ENCODE results near the gene SRGAP1. TPM values are rescaled to one million over a fixed set of nuclear protein-coding genes. Genes with fewer than 3 reads are reported as not detected.

Gene SRGAP1
- total and polyA plus RNA-seq, 2 of the 8 experiments (the other 6 are each of a cell fraction or from before 2014, with no cell fraction given) = 3.2 to 7.3 TPM

- Histone ChIP-seq H2BK5ac (ENCODE audit: low read depth, low read length) (no peak overlapping the region), H3K79me2 (ENCODE audit: control insufficient read depth in 1 of 2, insufficient read depth in 2 of 2, low read length in 2 of 2) (no peaks in the 10 kb centered on the region), H3K9ac (replicated peaks in 1 of 4; ENCODE audit: extremely low read depth in 1 of 4, low read depth in 3 of 4, low read length in 3 of 4) (no peak overlapping the region), H3K4ac (replicated peaks; ENCODE audit: insufficient read length, low read depth, low read length) (no peak overlapping the region), H3K23me2 (ENCODE audit: low read depth, low read length) (no peaks in the 10 kb centered on the region), H3K9me3 (ENCODE audit: insufficient read depth in 2 of 2, low read depth in 1 of 2, low read length in 1 of 2) (no peaks in the 10 kb centered on the region), H2BK120ac (replicated peaks; ENCODE audit: low read depth, low read length) (no peak overlapping the region), H4K5ac (ENCODE audit: insufficient read length, low read depth, low read length) (no peak overlapping the region), H2AFZ (ENCODE audit: low read length) (no peak overlapping the region), H3K4me3 (ENCODE audit: extremely low read depth in 1 of 4, insufficient read depth in 2 of 4, low read depth in 3 of 4, low read length in 4 of 4) (no peak overlapping the region), H4K91ac (replicated peaks; ENCODE audit: insufficient read length, low read length) (no peak overlapping the region), H3K14ac (ENCODE audit: insufficient read length) (no peak overlapping the region), H3K27me3 (replicated peaks in 1 of 4; ENCODE audit: control insufficient read depth in 3 of 4, extremely low read depth in 1 of 4, insufficient read depth in 3 of 4, low read length in 3 of 4) (no peaks in the 10 kb centered on the region), H3K79me1 (ENCODE audit: low read depth, low read length) (no peaks in the 10 kb centered on the region), H2BK15ac (ENCODE audit: low read length) (no peak overlapping the region), H3K4me1 (replicated peaks in 1 of 4; ENCODE audit: control insufficient read depth in 3 of 4, insufficient read depth in 4 of 4, low read length in 3 of 4) (no peaks in the 10 kb centered on the region), H2BK12ac (ENCODE audit: low read depth, low read length) (no peak overlapping the region), H2AK5ac (ENCODE audit: low read depth, low read length) (no peak overlapping the region), H2BK20ac (ENCODE audit: low read length) (no peak overlapping the region), H3K4me2 (ENCODE audit: insufficient read depth in 1 of 2, low read depth in 2 of 2, low read length in 2 of 2) (no peak overlapping the region), H3K56ac (replicated peaks; ENCODE audit: insufficient read length, low read depth, low read length) (no peak overlapping the region), H3K27ac (ENCODE audit: low read depth, low read length) (no peak overlapping the region), H4K20me1 (replicated peaks in 1 of 2; ENCODE audit: control insufficient read depth in 1 of 2, insufficient read depth in 2 of 2, low read length in 2 of 2) (no peaks in the 10 kb centered on the region), H3K23ac (ENCODE audit: insufficient read length) (no peak overlapping the region), H3K18ac (ENCODE audit: extremely low read depth, low read length) (no peak overlapping the region), H4K8ac (ENCODE audit: extremely low read depth, insufficient read depth, low read length) (no peak overlapping the region), H3K36me3 (ENCODE audit: control insufficient read depth in 2 of 4, insufficient read depth in 4 of 4, low read length in 3 of 4) (no peaks in the 10 kb centered on the region)
- FAIRE-seq (no peak), DNase-seq (ENCODE audit: low read depth in 1 of 2, low spot score in 2 of 2) (no peak)
- 84% methylated on average over 5 of the region's 5 CpGs; no CpG with 5 or more reads in 1 of the 2 experiments for WGBS, 2 experiments (ENCODE audit: extremely low coverage in 1 of 2, insufficient coverage in 1 of 2, insufficient read length in 1 of 2, insufficient replicate concordance in 2 of 2, low coverage in 1 of 2, low lambda C conversion rate in 2 of 2, missing lambda C conversion rate in 1 of 2)
- TF ChIP-seq E2F6 (IDR thresholded peaks at IDR 0.05) (no peak), SIRT6 (IDR thresholded peaks at IDR 0.05; ENCODE audit: low read length) (no peak), TCF12 (IDR thresholded peaks at IDR 0.05; ENCODE audit: low read depth, low read length) (no peak), POLR2AphosphoS5 (IDR thresholded peaks at IDR 0.05; ENCODE audit: low read depth, low read length) (no peak), SP1 (IDR thresholded peaks at IDR 0.05; ENCODE audit: low read depth, low read length) (no peak), TAF1 (IDR thresholded peaks at IDR 0.05; ENCODE audit: low read depth, low read length) (no peak), TAF7 (optimal IDR thresholded peaks at IDR 0.05; ENCODE audit: borderline replicate concordance, low read depth, low read length) (no peak), POLR2A (IDR thresholded peaks at IDR 0.05; ENCODE audit: control extremely low read depth in 1 of 2, low read depth in 2 of 2, low read length in 2 of 2) (no peak), SAP30 (IDR thresholded peaks at IDR 0.05; ENCODE audit: insufficient read depth, insufficient replicate concordance, low read length) (no peak), SP2 (IDR thresholded peaks at IDR 0.05; ENCODE audit: low read length) (no peak), EGR1 (IDR thresholded peaks at IDR 0.05; ENCODE audit: borderline replicate concordance, low read depth, low read length) (no peak), CEBPB (IDR thresholded peaks at IDR 0.05; ENCODE audit: low read depth, low read length) (no peak), MAX (IDR thresholded peaks at IDR 0.05) (no peak)
- CTCF ChIA-PET (ENCODE audit: partially characterized antibody) = interaction anchor here (1.0 kb wide), 1 partner anchor 10 kb away, joined by 3 read pairs; no protein-coding TSS in a partner anchor
- POLR2A ChIA-PET (ENCODE audit: partially characterized antibody) = no interaction called here
Measured at GRCh38 chr12:64016521-64016920, 172.0 kb downstream of the SRGAP1 start.
